COR-L47 (cell line): ENCODE results near the gene OTUB1.
"Not testable (repeated sequence)": the region's sequence is repeated elsewhere in the genome, so short reads cannot be mapped to it uniquely, and the experiment has no call there.

ENCODE experiments used
- DNase-seq: peaks from one replicate; lab custom pipeline; 2025; lab: John Stamatoyannopoulos, UW

The OTUB1 gene

GRCh38 chr11:64047373-64047772, 61.1 kb downstream of the OTUB1 start:
- not testable (repeated sequence) for DNase-seq
